HFFc6 (cell line): ENCODE data around the gene IL23R. TPM values are rescaled to one million over a fixed set of nuclear protein-coding genes. Genes with fewer than 3 reads are reported as not detected.

Source experiments
- DNase-seq: peaks from one replicate; pipeline ENCODE4 v3.0.0-alpha.2; 2018
- H3K27ac Mint-ChIP-seq: 2 replicates; pipeline ENCODE4 v1.8.0; 2020; ENCODE audit warnings: mild to moderate bottlenecking, mixed read lengths
- H3K27me3 Mint-ChIP-seq: 2 replicates; pipeline ENCODE4 v1.8.0; 2021; ENCODE audit warnings: mild to moderate bottlenecking, moderate library complexity, mixed read lengths; ENCODE audit not compliant: insufficient read depth
- H3K36me3 Mint-ChIP-seq: 2 replicates; pipeline ENCODE4 v1.8.0; 2021; ENCODE audit warnings: low read depth, mixed read lengths
- H3K4me1 Mint-ChIP-seq: 2 replicates; pipeline ENCODE4 v1.8.0; 2020; ENCODE audit warnings: low read depth, mixed read lengths
- H3K4me3 Mint-ChIP-seq: 2 replicates; pipeline ENCODE4 v1.8.0; 2020; ENCODE audit warnings: mild to moderate bottlenecking, moderate library complexity, mixed read lengths
- H3K9me3 Mint-ChIP-seq: 2 replicates; pipeline ENCODE4 v1.8.0; 2020; ENCODE audit warnings: mild to moderate bottlenecking, mixed read lengths
- CTCF ChIP-seq: fragments of 200-600 bp; sonication (generic); IDR thresholded peaks from 2 replicates; pipeline ENCODE4 v1.5.0; 2021; ENCODE audit warnings: antibody characterized with exemption, mild to moderate bottlenecking
- total RNA-seq, 6 experiments: library from RNA; stranded (reverse); fragmentation: NEBNext Ultra II Directional; extraction: Animal tissue kit (Norgen Biotek cat#: 25700); gene quantifications; 2 replicates in 1 of 6; 3 replicates in 5 of 6; pipeline ENCODE4 v1.2.3, GENCODE V29; 2021

IL23R gene
- total RNA-seq, 6 experiments from 2014 or later: not detected

GRCh38 chr1:67299296-67299695 lies 133.0 kb downstream of the IL23R start:
- H3K36me3 Mint-ChIP-seq: no peaks in the 10 kb centered on the region

GRCh38 chr1:67300561-67300960 lies 134.3 kb downstream of the IL23R start:
- Mint-ChIP-seq H3K27ac (no peak overlapping the region), H3K36me3 (no peaks in the 10 kb centered on the region), H3K4me3 (no peak overlapping the region), H3K27me3 (peaks cover 16% of the 10 kb centered on the region), H3K9me3 (no peaks in the 10 kb centered on the region), H3K4me1 (no peaks in the 10 kb centered on the region)
- no peak for TF ChIP-seq CTCF
- no peak for DNase-seq

More at GRCh38 chr1:67299296-67299695, 133.0 kb downstream of the IL23R start:
- Mint-ChIP-seq H3K4me3 (no peak overlapping the region), H3K4me1 (no peaks in the 10 kb centered on the region), H3K9me3 (no peaks in the 10 kb centered on the region), H3K27ac (no peak overlapping the region), H3K27me3 (peaks cover 16% of the 10 kb centered on the region)
- no peak for DNase-seq
- no peak for TF ChIP-seq CTCF

GRCh38 chr1:67304023-67304422 lies 137.8 kb downstream of the IL23R start:
- Mint-ChIP-seq H3K27ac (no peak overlapping the region), H3K4me1 (no peaks in the 10 kb centered on the region), H3K4me3 (no peak overlapping the region)

GRCh38 chr1:67306547-67306946 lies 140.3 kb downstream of the IL23R start:
- Mint-ChIP-seq H3K36me3 (no peaks in the 10 kb centered on the region), H3K9me3 (no peaks in the 10 kb centered on the region), H3K27me3 (peaks cover 38% of the 10 kb centered on the region), H3K27ac (no peak overlapping the region), H3K4me1 (no peaks in the 10 kb centered on the region), H3K4me3 (no peak overlapping the region)
- TF ChIP-seq CTCF: no peak
- DNase-seq: no peak

More at GRCh38 chr1:67304023-67304422, 137.8 kb downstream of the IL23R start:
- Mint-ChIP-seq H3K36me3 (no peaks in the 10 kb centered on the region), H3K27me3 (peaks cover 31% of the 10 kb centered on the region), H3K9me3 (no peaks in the 10 kb centered on the region)
- no peak for TF ChIP-seq CTCF
- DNase-seq: no peak

- DNase-seq: no peak
- no peaks in the 10 kb centered on the region for H3K4me1 Mint-ChIP-seq
- H3K36me3 Mint-ChIP-seq: no peaks in the 10 kb centered on the region
- H3K9me3 Mint-ChIP-seq: no peaks in the 10 kb centered on the region
- H3K27me3 Mint-ChIP-seq: peaks cover 40% of the 10 kb centered on the region
- no peak within 1 kb of the TSS for H3K4me3 Mint-ChIP-seq
- TF ChIP-seq CTCF: no peak
- no peak within 1 kb of the TSS for H3K27ac Mint-ChIP-seq
These were observed 141.2 kb downstream of the IL23R start, which contains the start of gene IL12RB2 for GRCh38 chr1:67307251-67308060. IL12RB2 (plus strand) TSS chr1:67307873; CDS start chr1:67320369, 12,496 bp downstream.
